Neuronal stem cell (in vitro differentiated cells): Measurements from ENCODE around the gene UBE4A.

Experiments used
- DNase-seq: peaks from one replicate; pipeline ENCODE4 v3.0.0-alpha.2; 2013; ENCODE audit warnings: low spot score
- H2AFZ ChIP-seq: one replicate; pipeline ENCODE4 v1.6.1; 2013; ENCODE audit warnings: mild to moderate bottlenecking, low read length, inconsistent platforms
- H2AK5ac ChIP-seq: 2 replicates; pipeline ENCODE4 v1.6.1; 2013; ENCODE audit warnings: low read depth, mild to moderate bottlenecking, inconsistent platforms, low read length, moderate library complexity, mixed read lengths
- H2BK120ac ChIP-seq: 2 replicates; pipeline ENCODE4 v1.6.1; 2013; ENCODE audit warnings: low read depth, mild to moderate bottlenecking, inconsistent platforms, low read length, moderate library complexity, mixed read lengths
- H2BK12ac ChIP-seq: one replicate; pipeline ENCODE4 v1.6.1; 2013; ENCODE audit warnings: low read length, inconsistent platforms
- H2BK15ac ChIP-seq: 2 replicates; pipeline ENCODE4 v1.6.1; 2013; ENCODE audit warnings: mild to moderate bottlenecking, low read length, inconsistent platforms, mixed read lengths
- H2BK5ac ChIP-seq: one replicate; pipeline ENCODE4 v1.6.1; 2013; ENCODE audit warnings: inconsistent platforms, mild to moderate bottlenecking, low read length, moderate library complexity
- H3K14ac ChIP-seq: one replicate; pipeline ENCODE4 v1.6.1; 2013; ENCODE audit warnings: low read length, inconsistent platforms
- H3K18ac ChIP-seq: 2 replicates; pipeline ENCODE4 v1.6.1; 2013; ENCODE audit warnings: low read length, inconsistent platforms
- H3K23ac ChIP-seq: 2 replicates; pipeline ENCODE4 v1.6.1; 2013; ENCODE audit warnings: low read depth, mild to moderate bottlenecking, mixed read lengths, low read length, inconsistent platforms; ENCODE audit not compliant: poor library complexity
- H3K27ac ChIP-seq: replicated peaks from 3 replicates; pipeline ENCODE4 v1.5.1; 2013; ENCODE audit warnings: low read length, inconsistent platforms
- H3K27me3 ChIP-seq, 3 experiments: 2 replicates each; pipeline ENCODE4 v1.6.1; 2013; ENCODE audit warnings: low read length in 3 of 3, mild to moderate bottlenecking in 2 of 3, inconsistent platforms in 1 of 3, low read depth in 1 of 3, mixed read lengths in 1 of 3, moderate library complexity in 1 of 3; ENCODE audit not compliant: control insufficient read depth in 3 of 3, insufficient read depth in 3 of 3
- H3K36me3 ChIP-seq, 2 donors: replicated peaks in 1 of 2; 2 replicates each; pipeline ENCODE4 v1.6.1; 2013; ENCODE audit warnings: low read length in 2 of 2; ENCODE audit not compliant: control insufficient read depth in 2 of 2, insufficient read depth in 2 of 2
- H3K4ac ChIP-seq: 2 replicates; pipeline ENCODE4 v1.6.1; 2013; ENCODE audit warnings: inconsistent platforms, mild to moderate bottlenecking, low read length, moderate library complexity
- H3K4me1 ChIP-seq, 2 donors: 1 replicate in 1 of 2; 2 replicates in 1 of 2; pipeline ENCODE4 v1.6.1; 2013; ENCODE audit warnings: low read length in 2 of 2, low read depth in 1 of 2; ENCODE audit not compliant: control insufficient read depth in 2 of 2, insufficient read depth in 1 of 2
- H3K4me2 ChIP-seq: one replicate; pipeline ENCODE4 v1.6.1; 2013; ENCODE audit warnings: mild to moderate bottlenecking, low read length, inconsistent platforms; ENCODE audit not compliant: insufficient read depth, poor library complexity, severe bottlenecking
- H3K4me3 ChIP-seq, 2 donors: 2 replicates each; pipeline ENCODE4 v1.5.1; 2013; ENCODE audit warnings: low read length in 2 of 2, mild to moderate bottlenecking in 2 of 2, inconsistent platforms in 1 of 2, moderate library complexity in 1 of 2
- H3K79me1 ChIP-seq: one replicate; pipeline ENCODE4 v1.6.1; 2013; ENCODE audit warnings: low read depth, mild to moderate bottlenecking, inconsistent platforms, low read length, moderate library complexity
- H3K9ac ChIP-seq: one replicate; pipeline ENCODE4 v1.6.1; 2013; ENCODE audit warnings: mild to moderate bottlenecking, low read depth, low read length, inconsistent platforms; ENCODE audit not compliant: poor library complexity
- H3K9me3 ChIP-seq, 2 donors: replicated peaks in 1 of 2; 2 replicates each; pipeline versions ENCODE3 to v1.6.1; 2013; ENCODE audit warnings: low read length in 2 of 2, mild to moderate bottlenecking in 2 of 2, inconsistent platforms in 1 of 2, low read depth in 1 of 2, mixed read lengths in 1 of 2, moderate library complexity in 1 of 2; ENCODE audit not compliant: control insufficient read depth in 2 of 2, insufficient read depth in 1 of 2
- H4K8ac ChIP-seq: one replicate; pipeline ENCODE4 v1.6.1; 2013; ENCODE audit warnings: low read depth, mild to moderate bottlenecking, inconsistent platforms, low read length, moderate library complexity
- H4K91ac ChIP-seq: one replicate; pipeline ENCODE4 v1.6.1; 2013; ENCODE audit warnings: low read length, low read depth, mild to moderate bottlenecking, inconsistent platforms; ENCODE audit not compliant: poor library complexity
- WGBS, 2 donors: extraction: QIAGEN DNeasy Blood & Tissue Kit; methylation state at CpG; one replicate each; pipeline ENCODE4 v1.1.7; 2013; ENCODE audit warnings: missing lambda C conversion rate in 2 of 2, mixed read lengths in 1 of 2; ENCODE audit not compliant: insufficient read length in 2 of 2, insufficient replicate concordance in 1 of 2; ENCODE audit errors: extremely low coverage in 2 of 2; 5-methylcytosine and 5-hydroxymethylcytosine counted together

Gene UBE4A

DNA sequence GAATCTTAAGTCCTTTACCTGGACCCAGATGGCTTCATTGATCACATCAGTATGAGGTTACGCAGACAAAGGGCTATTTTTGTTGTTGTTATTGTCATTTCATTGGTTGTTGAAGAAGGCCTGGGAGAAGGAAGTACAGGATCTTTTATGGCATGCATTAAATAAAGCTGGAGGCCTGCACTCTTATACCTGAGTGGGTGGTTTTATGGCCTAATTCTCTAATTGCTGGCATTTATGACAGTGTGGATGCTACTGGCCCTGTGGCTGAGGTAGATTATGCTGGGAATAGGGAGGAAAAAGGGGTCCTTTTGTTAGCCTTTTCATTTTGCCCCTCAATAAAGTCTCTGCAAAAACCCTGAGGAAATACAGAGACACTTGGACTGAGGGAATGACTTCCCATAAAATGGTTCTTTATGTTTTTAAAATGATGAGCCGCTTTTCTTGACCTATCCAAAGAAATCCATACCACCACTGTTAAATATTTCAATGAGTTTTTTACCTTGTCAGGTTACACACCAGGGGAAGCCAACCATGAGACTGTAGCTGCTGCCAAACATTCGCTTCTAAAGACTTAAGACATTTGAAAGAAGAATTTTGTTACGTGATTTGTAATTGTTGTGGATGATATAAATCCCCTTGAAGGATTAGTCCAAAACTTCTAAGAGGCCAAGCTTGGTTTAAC is 83.6 kb downstream of the UBE4A start:
- H2BK15ac ChIP-seq = no peak overlapping the region
- H3K27me3 ChIP-seq = no peaks in the 10 kb centered on the region
- H3K4me1 ChIP-seq = peaks cover 10 to 17% of the 10 kb centered on the region in 2 donors

DNA sequence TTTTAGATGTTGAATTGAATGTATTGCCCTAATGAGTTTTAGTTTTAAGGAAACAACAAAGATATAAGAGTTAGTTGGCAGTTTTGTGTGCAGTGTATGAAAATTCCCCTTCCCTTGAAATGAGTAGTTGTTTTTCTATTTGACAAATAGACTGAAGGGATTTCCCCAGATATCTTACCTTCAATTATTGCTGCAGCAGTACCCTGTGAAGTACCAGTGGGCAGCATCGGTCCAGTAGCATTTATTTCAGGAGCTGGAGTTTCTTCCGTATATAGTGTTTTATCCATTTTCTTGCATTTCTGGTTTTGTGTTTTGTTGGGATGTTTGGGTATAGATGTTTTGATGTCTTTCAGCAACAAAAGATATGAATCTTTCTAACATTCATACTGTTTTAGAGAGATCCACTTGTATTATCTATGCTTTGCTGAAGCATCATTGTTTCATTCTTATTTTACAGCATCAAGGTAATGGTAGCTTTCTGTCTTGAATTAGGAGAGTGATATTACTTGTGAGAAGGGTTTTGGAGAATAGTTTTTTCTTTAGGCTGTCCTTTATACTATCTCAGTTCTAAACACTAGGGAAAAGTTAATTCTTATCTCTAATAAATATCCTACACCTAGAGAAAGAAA is 84.3 kb downstream of the UBE4A start:
- H3K27ac ChIP-seq = no peak overlapping the region

More for the DNA sequence above, 83.6 kb downstream of the UBE4A start:
- no peak overlapping the region for H2AFZ ChIP-seq
- H3K27ac ChIP-seq = no peak overlapping the region
- no peak overlapping the region for H3K14ac ChIP-seq
- no peak overlapping the region for H3K4me3 ChIP-seq
- no CpG with 5 or more reads among the region's 4 CpGs for WGBS, 2 donors
- no peak overlapping the region for H3K23ac ChIP-seq
- DNase-seq = no peak
- no peak overlapping the region for H2BK5ac ChIP-seq
- no peak overlapping the region for H3K4ac ChIP-seq
- H2BK12ac ChIP-seq = no peak overlapping the region
- peaks cover 2% of the 10 kb centered on the region for H3K79me1 ChIP-seq
- H3K9me3 ChIP-seq = peaks cover 0 to 4% of the 10 kb centered on the region in 2 donors
- no peak overlapping the region for H4K8ac ChIP-seq
- no peak overlapping the region for H3K18ac ChIP-seq
- H2AK5ac ChIP-seq = no peak overlapping the region
- no peak overlapping the region for H3K9ac ChIP-seq
- H4K91ac ChIP-seq = no peak overlapping the region
- no peak overlapping the region for H3K4me2 ChIP-seq
- peaks cover 2 to 82% of the 10 kb centered on the region in 2 donors for H3K36me3 ChIP-seq
- no peak overlapping the region for H2BK120ac ChIP-seq

DNA sequence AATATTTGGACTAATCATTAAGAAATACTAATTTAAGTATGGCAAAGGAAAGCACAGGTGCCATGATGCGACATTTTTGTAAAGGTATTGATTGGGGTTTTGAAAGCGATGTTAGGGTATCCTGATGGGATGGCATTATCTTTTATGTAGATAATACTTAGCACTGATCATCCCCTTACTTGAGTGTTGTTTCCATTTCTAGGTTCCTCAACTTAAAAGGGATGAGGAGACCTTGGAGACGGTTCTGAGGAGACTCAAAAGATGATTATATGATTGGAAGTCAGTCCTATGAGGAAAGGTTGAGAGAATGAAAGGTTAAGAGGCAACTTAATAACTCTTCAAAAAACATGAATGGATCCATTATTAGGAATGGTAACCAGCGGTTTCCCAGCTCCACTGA is 88.0 kb downstream of the UBE4A start:
- H3K4me1 ChIP-seq = peaks cover 0 to 4% of the 10 kb centered on the region in 2 donors
- H3K36me3 ChIP-seq = peaks cover 5 to 87% of the 10 kb centered on the region in 2 donors
- no peak overlapping the region for H3K4ac ChIP-seq
- no peak overlapping the region for H3K4me3 ChIP-seq
- no CpG with 5 or more reads among the region's 4 CpGs for WGBS, 2 donors
- H3K18ac ChIP-seq = no peak overlapping the region
- H3K14ac ChIP-seq = no peak overlapping the region
- H2BK15ac ChIP-seq = no peak overlapping the region
- peaks cover 2% of the 10 kb centered on the region for H3K79me1 ChIP-seq
- H3K23ac ChIP-seq = no peak overlapping the region
- peaks cover 0 to 4% of the 10 kb centered on the region in 2 donors for H3K9me3 ChIP-seq
- H4K8ac ChIP-seq = no peak overlapping the region
- H2AK5ac ChIP-seq = no peak overlapping the region
- no peak overlapping the region for H2AFZ ChIP-seq
- H2BK5ac ChIP-seq = no peak overlapping the region
- no peak overlapping the region for H3K4me2 ChIP-seq
- DNase-seq = no peak
- H3K9ac ChIP-seq = no peak overlapping the region
- H4K91ac ChIP-seq = no peak overlapping the region
- no peak overlapping the region for H2BK120ac ChIP-seq
- H3K27ac ChIP-seq = no peak overlapping the region
- H3K27me3 ChIP-seq = no peaks in the 10 kb centered on the region
- H2BK12ac ChIP-seq = no peak overlapping the region

More for the DNA sequence above, 84.3 kb downstream of the UBE4A start:
- Histone ChIP-seq H3K14ac (no peak overlapping the region), H3K18ac (no peak overlapping the region), H3K4me3 (no peak overlapping the region), H3K36me3 (peaks cover 2 to 88% of the 10 kb centered on the region in 2 donors), H2BK12ac (no peak overlapping the region), H3K4ac (no peak overlapping the region), H3K9me3 (peaks cover 0 to 4% of the 10 kb centered on the region in 2 donors), H3K27me3 (no peaks in the 10 kb centered on the region), H4K8ac (no peak overlapping the region), H2AFZ (no peak overlapping the region), H4K91ac (no peak overlapping the region), H2BK15ac (no peak overlapping the region), H3K23ac (no peak overlapping the region), H2AK5ac (no peak overlapping the region), H3K4me2 (no peak overlapping the region), H3K9ac (no peak overlapping the region), H3K4me1 (peaks cover 7 to 14% of the 10 kb centered on the region in 2 donors), H3K79me1 (peaks cover 2% of the 10 kb centered on the region), H2BK5ac (no peak overlapping the region), H2BK120ac (no peak overlapping the region)
- no peak for DNase-seq
- no CpG with 5 or more reads among the region's 2 CpGs for WGBS, 2 donors

GRCh38 chr11:118448294-118448693 is 88.9 kb downstream of the UBE4A start:
- no peak overlapping the region for H2BK5ac ChIP-seq
- H2BK12ac ChIP-seq = no peak overlapping the region
- DNase-seq = no peak
- H3K27ac ChIP-seq = no peak overlapping the region
- H3K23ac ChIP-seq = no peak overlapping the region
- no peak overlapping the region for H3K4ac ChIP-seq
- no peak overlapping the region for H3K4me3 ChIP-seq
- H3K9ac ChIP-seq = no peak overlapping the region
- H2AFZ ChIP-seq = no peak overlapping the region
- H2BK15ac ChIP-seq = no peak overlapping the region
- no peak overlapping the region for H2AK5ac ChIP-seq
- no peak overlapping the region for H4K8ac ChIP-seq
- no peak overlapping the region for H2BK120ac ChIP-seq
- peaks cover 5 to 87% of the 10 kb centered on the region in 2 donors for H3K36me3 ChIP-seq
- H3K4me2 ChIP-seq = no peak overlapping the region
- H3K27me3 ChIP-seq = no peaks in the 10 kb centered on the region
- H3K4me1 ChIP-seq = peaks cover 0 to 2% of the 10 kb centered on the region in 2 donors
- no peak overlapping the region for H4K91ac ChIP-seq
- H3K79me1 ChIP-seq = peaks cover 2% of the 10 kb centered on the region
- H3K14ac ChIP-seq = no peak overlapping the region
- peaks cover 0 to 4% of the 10 kb centered on the region in 2 donors for H3K9me3 ChIP-seq
- H3K18ac ChIP-seq = no peak overlapping the region
